ENCODE measurements around the gene PMP22. TPM values are rescaled to one million over a fixed set of nuclear protein-coding genes. Genes with fewer than 3 reads are reported as not detected.
"Not testable (repeated sequence)": the region's sequence is repeated elsewhere in the genome, so short reads cannot be mapped to it uniquely, and the experiment has no call there.

The PMP22 gene
- polyA plus RNA-seq, 6 donors from 2014 or later: not detected

DNA sequence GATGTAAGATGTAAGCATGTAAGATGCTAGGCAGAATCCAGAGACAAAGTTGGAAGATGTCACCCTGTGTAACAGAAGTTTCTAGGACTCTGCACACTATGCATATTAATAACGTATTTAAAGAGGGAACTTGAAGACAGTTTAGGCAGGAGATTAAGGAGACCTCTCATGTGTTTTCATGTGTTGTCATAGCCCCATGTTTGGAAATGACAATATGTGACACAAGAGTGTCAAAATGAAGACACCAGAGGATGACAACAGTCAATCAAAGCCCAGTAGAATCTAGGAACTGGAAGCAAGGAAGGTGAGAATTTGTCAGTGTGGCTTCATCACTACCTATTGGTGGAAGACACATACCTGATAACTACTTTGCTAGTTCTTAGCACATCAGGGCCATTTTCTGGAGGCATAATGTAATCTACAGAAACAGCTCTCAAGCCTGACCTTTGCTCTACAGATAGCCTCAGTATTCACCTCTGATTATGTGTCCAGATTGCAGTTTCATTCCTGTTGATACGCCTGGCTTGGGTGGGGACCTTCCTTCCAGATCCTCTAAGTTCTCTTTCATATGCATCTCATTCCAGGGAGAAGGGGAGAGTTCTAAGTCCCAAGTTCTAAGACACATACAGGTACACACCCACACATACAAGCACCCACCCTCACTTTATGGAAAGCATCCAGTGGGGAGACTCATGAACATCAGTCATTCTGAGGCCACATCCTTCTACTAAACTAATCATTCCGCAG is 26.3 kb downstream of the PMP22 start:
- no peaks in the 10 kb centered on the region for H3K4me1 Mint-ChIP-seq
- ATAC-seq (ENCODE audit: low read depth in 2 of 2) (no peak), DNase-seq (no peak)
- H3K27me3 Mint-ChIP-seq: peaks cover 8 to 21% (median 17%) of the 10 kb centered on the region in 3 donors
- peaks cover 0 to 10% (median 4%) of the 10 kb centered on the region in 7 donors for H3K9me3 Mint-ChIP-seq
- H3K4me3 Mint-ChIP-seq: no peak overlapping the region
- H3K27ac Mint-ChIP-seq: no peak overlapping the region
- H3K36me3 Mint-ChIP-seq: no peaks in the 10 kb centered on the region

DNA sequence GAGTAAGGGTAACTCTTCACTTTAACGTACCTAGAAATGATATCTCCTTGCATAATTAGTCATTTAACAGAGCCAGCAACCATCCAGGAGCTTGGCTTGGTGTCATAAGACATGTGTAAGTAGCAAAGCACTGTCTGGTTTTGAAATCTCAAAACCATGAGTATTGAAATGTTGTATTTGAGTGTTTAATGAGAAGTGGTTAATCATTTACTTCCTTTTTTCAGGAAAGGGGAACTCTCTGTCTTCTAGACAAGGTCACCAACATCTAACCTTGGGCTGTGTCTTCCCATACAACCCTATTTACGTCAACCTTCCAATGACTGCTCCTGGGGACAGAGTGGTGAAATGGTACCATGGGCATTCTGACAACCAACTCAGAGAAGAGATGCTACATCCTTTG is 27.1 kb downstream of the PMP22 start:
- Mint-ChIP-seq H3K9me3 (peaks cover 0 to 9% (median 4%) of the 10 kb centered on the region in 7 donors), H3K4me3 (no peak overlapping the region), H3K4me1 (no peaks in the 10 kb centered on the region), H3K27ac (no peak overlapping the region), H3K36me3 (no peaks in the 10 kb centered on the region), H3K27me3 (peaks cover 8 to 21% (median 17%) of the 10 kb centered on the region in 3 donors)
- DNase-seq (no peak), ATAC-seq (ENCODE audit: low read depth in 2 of 2) (no peak)

DNA sequence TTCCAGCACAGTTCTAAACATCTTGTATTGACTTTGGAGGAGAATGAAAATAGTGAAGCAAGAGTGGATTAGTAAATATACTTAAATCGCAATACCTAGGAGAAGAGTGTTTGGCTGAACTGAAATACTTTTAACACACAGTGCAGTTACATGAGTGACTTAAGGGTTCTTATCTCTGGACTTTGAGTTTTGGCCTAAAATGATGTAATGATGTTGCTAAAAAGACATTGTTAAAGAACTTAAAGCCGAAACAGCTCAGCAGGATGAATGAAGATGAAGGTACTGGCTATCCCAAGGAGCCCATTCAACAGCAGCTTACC is 28.1 kb downstream of the PMP22 start:
- DNase-seq: no peak
- Mint-ChIP-seq H3K27me3 (peaks cover 12 to 21% (median 17%) of the 10 kb centered on the region in 3 donors), H3K36me3 (no peaks in the 10 kb centered on the region), H3K27ac (no peak overlapping the region), H3K4me3 (no peak overlapping the region), H3K9me3 (no peaks in the 10 kb centered on the region), H3K4me1 (no peaks in the 10 kb centered on the region)
- no peak for ATAC-seq (ENCODE audit: low read depth in 2 of 2)

DNA sequence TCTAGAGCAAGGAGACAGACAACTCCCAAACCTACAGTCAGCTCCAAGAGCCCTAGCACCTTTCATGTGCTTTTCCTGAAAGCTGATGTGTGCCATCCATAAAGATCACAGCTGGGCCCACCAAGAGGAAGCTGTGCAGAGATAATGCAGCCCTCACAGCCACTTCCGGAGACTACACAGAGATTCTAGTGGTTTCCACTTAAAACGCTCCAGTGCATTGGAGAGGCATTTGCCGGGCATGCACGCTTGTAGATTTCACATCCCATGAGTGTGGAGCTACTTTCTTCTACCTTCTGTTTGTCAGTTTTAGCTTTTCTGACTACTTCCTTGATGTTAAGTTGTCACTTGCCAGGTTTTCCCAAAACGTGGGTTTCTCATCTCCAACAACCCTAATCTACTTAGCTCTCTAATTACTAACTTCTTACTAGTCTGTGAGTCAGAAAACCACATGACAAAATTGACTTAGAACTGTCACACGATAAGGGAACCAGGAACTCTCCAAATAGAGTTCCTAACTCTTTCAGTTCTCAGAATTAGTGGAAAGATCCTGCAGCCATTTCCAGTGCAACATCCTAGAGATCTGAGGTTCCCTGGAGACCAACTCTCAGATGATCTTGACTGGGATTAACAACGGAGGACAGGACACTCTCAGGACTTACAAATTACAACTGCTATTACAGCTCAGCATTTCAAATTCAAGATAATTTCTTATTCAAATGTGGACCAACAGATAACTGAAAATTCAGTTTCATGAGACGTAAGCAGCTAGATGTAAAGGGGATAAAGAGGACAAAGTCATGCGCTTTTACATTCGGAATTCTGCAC is 28.6 kb downstream of the PMP22 start:
- H3K9me3 Mint-ChIP-seq: no peaks in the 10 kb centered on the region
- no peak for DNase-seq
- no peak overlapping the region for H3K4me3 Mint-ChIP-seq
- no peak for ATAC-seq (ENCODE audit: low read depth in 2 of 2)
- no peaks in the 10 kb centered on the region for H3K4me1 Mint-ChIP-seq
- peaks cover 12 to 17% (median 17%) of the 10 kb centered on the region in 3 donors for H3K27me3 Mint-ChIP-seq
- no peaks in the 10 kb centered on the region for H3K36me3 Mint-ChIP-seq
- no peak overlapping the region for H3K27ac Mint-ChIP-seq

DNA sequence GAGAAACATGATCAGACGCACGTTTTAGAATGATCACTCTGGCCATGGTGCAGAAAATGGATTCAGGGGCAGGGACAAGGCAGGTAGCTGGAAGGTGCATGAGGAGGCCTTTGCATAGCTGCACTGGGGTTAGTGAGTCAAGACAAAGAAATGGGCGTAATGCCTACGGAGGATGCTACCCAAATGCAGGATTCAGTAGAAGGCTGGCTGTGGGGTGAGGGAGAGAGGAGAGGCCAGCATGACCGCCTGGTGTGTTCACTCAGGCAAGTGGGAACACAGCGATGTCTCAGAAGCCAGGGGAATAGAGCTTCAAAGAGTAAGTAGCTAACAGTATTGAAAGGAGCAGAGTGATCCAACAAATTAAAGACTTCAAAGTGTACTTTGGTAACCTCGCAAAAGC is 31.2 kb downstream of the PMP22 start:
- H3K36me3 Mint-ChIP-seq: no peaks in the 10 kb centered on the region
- no peak overlapping the region for H3K4me3 Mint-ChIP-seq
- H3K9me3 Mint-ChIP-seq: no peaks in the 10 kb centered on the region
- H3K4me1 Mint-ChIP-seq: no peaks in the 10 kb centered on the region
- no peak overlapping the region for H3K27ac Mint-ChIP-seq
- H3K27me3 Mint-ChIP-seq: peaks cover 9 to 19% (median 12%) of the 10 kb centered on the region in 3 donors
- DNase-seq (no peak), ATAC-seq (ENCODE audit: low read depth in 2 of 2) (no peak)

DNA sequence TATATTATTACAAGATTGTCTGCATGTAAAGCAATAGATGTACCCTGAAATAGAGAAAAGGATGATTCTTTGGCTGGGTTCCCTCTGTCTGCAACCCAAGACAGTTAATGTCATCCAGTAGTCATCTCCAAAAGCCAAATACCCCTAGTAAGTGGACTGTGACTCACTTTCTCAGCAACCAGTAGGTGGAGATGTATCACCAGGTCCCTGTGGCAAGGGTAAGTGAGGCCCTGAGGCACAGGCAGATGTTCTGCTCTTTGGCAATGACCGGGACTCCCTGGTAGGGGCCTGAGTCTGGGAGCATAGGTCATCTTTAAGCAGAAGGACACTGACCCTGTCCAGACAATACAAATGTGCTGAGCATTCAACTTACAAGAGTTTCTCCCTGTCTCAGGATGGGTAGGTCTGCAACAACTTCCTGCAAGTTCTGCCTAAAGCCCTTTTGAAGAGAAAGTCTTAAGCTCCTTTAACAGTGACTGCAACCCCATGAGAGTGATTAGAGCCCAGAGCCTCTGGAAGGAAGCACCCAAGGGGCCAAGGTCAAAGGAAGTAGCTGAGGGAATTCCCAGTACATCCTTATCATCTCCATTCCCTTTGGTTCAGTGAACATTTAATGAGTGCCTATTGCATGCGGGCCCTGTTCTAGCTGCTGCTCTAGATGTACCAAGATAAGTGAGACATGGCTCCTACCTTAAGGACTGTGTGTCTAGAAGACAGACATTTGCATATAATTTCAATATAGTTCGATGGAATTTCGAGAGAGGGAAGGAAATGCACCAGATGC is 31.9 kb downstream of the PMP22 start:
- Mint-ChIP-seq H3K9me3 (no peaks in the 10 kb centered on the region), H3K4me1 (no peaks in the 10 kb centered on the region), H3K4me3 (no peak overlapping the region), H3K27ac (no peak overlapping the region), H3K27me3 (peaks cover 2 to 14% (median 6%) of the 10 kb centered on the region in 3 donors), H3K36me3 (no peaks in the 10 kb centered on the region)
- no peak for DNase-seq
- no peak for ATAC-seq (ENCODE audit: low read depth in 2 of 2)

DNA sequence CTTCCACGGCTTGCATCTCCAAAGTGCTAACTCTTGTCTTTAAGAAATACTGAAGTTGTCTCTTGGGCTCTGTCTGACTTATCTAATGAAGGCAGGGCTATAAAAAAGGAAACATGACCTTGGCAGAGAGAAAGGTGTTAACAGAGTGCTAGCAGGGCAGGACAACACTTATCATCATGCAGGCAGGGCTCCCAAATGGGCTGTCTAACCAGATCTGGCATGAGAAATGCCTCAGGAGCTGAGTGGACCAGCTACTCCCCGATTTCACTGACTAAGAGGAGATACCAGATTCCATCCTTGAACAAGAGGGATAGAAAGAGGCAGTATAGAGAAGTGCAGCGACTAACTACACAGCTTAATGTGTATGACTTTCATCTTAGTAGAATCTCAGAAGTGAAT is 32.6 kb downstream of the PMP22 start:
- H3K27me3 Mint-ChIP-seq: peaks cover 0 to 13% (median 3%) of the 10 kb centered on the region in 3 donors
- no peak overlapping the region for H3K4me3 Mint-ChIP-seq
- no peaks in the 10 kb centered on the region for H3K9me3 Mint-ChIP-seq
- no peak for DNase-seq
- H3K36me3 Mint-ChIP-seq: no peaks in the 10 kb centered on the region
- no peak overlapping the region for H3K27ac Mint-ChIP-seq
- H3K4me1 Mint-ChIP-seq: no peaks in the 10 kb centered on the region
- ATAC-seq (ENCODE audit: low read depth in 2 of 2): no peak

DNA sequence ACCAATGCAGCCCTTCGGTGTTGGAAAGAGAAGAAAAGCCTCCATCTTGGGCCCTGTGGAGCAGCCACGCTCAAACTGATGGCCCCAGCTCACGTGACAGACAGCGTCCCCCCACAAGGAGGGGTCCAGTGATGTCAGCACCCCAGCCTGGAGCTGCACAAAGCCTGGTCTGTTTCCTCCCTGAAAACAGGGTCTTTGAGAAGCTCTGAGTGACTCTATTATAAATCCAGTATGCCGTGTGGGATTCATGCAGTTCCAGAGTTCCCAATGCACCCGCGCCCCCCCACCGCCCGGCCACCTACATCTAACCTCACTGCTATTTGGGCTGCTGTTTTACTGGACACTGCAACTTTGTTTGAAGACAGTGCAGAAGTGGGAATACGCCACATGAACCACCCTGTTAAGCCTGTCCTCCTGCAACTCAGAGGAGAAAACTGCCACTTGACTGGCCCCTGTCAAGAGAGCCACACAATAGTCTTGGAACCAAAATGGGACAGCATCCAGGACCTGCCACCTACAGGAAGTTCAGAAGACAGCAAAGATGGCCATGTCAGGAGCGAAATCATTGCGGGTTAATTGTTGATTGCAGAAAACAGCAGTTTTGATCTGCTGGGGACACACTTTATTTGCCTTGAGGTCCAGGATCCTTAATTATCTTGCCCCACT is 33.1 kb downstream of the PMP22 start:
- Mint-ChIP-seq H3K9me3 (no peaks in the 10 kb centered on the region), H3K27me3 (peaks cover 0 to 13% (median 3%) of the 10 kb centered on the region in 3 donors), H3K36me3 (no peaks in the 10 kb centered on the region), H3K4me1 (no peaks in the 10 kb centered on the region), H3K27ac (no peak overlapping the region), H3K4me3 (no peak overlapping the region)
- DNase-seq: no peak
- no peak for ATAC-seq (ENCODE audit: low read depth in 2 of 2)

DNA sequence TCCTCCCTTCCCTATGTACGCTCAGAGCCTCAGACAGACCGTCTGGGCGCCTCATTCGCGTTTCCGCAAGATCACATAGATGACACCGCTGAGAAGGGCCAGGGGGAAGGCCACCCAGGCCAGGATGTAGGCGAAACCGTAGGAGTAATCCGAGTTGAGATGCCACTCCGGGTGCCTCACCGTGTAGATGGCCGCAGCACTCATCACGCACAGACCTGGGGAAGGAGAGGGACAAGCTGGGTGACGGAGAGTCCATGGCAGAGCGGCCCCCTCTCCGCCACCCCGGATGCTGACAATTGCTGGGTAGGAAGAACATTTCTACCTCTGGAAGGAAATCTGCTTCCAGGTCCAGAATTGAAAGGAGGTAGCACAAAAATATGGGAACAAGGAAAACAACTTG is 34.3 kb downstream of the PMP22 start:
- no peak overlapping the region for H3K4me3 Mint-ChIP-seq
- H3K27me3 Mint-ChIP-seq: peaks cover 0 to 8% (median 3%) of the 10 kb centered on the region in 3 donors
- ATAC-seq (ENCODE audit: low read depth in 2 of 2) (no peak), DNase-seq (no peak)
- H3K9me3 Mint-ChIP-seq: no peaks in the 10 kb centered on the region
- H3K4me1 Mint-ChIP-seq: no peaks in the 10 kb centered on the region
- H3K36me3 Mint-ChIP-seq: no peaks in the 10 kb centered on the region
- H3K27ac Mint-ChIP-seq: no peak overlapping the region

DNA sequence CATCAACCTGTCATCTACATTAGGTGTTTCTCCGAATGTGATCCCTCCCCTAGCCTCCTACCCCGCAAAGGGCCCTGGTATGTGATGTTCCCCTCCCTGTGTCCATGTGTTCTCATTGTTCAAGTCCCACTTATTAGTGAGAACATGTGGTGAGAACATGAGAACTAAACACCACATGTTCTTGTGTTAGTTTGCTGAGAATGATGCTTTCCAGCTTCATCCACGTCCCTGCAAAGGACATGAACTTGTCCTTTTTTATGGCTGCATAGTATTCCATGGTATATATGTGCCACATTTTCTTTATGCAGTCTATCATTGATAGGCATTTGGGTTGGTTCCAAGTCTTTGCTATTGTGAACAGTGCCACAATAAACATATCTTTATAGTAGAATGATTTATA is 43.3 kb downstream of the PMP22 start:
- not testable (repeated sequence) for ATAC-seq (ENCODE audit: low read depth in 2 of 2); H3K4me3 Mint-ChIP-seq; H3K9me3 Mint-ChIP-seq; H3K4me1 Mint-ChIP-seq; H3K36me3 Mint-ChIP-seq; H3K27ac Mint-ChIP-seq; H3K27me3 Mint-ChIP-seq; DNase-seq

DNA sequence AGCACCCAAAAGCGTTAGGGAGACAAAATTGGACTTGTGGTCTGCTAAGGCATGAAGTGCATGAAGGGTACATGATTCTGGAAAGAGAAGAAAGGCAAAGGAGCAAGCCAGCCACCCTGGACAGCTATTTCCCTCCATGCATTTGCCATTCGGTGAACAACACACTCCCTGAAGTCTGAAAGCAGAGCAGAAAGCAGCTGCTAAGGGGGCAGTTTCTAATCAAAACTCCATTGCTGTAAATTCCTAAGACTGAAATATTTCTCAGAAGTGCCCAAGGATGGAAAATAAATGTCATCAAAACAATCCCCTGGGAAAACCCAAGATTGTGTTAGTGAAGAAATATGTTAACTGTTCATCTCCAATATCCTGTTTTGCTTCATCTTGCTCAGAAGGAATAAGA is 44.3 kb downstream of the PMP22 start:
- H3K27me3 Mint-ChIP-seq: no peaks in the 10 kb centered on the region
- H3K27ac Mint-ChIP-seq: no peak overlapping the region
- no peaks in the 10 kb centered on the region for H3K4me1 Mint-ChIP-seq
- H3K4me3 Mint-ChIP-seq: peak overlapping the region in 1 of 8 donors; percentile 16
- DNase-seq: no peak
- no peak for ATAC-seq (ENCODE audit: low read depth in 2 of 2)
- H3K9me3 Mint-ChIP-seq: peaks cover 0 to 8% (median 0%) of the 10 kb centered on the region in 7 donors
- no peaks in the 10 kb centered on the region for H3K36me3 Mint-ChIP-seq

DNA sequence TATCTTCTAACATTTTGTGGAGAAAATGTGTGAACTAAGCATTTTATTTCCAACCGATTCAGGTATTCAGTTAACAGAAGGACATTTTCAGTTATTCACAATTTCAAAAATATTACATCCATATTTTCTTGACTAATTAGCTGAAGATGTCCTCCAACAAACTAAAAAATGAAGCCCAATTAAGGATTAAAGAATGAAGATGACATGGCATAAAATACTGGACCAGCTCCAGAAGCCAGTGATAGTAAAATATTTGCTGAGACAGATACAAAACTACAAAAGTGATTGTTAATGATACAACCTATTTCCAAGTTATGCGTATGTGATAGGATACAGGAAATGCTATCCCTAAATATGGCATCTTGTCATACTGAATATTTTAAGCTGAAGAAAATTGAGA is 48.6 kb downstream of the PMP22 start:
- no peaks in the 10 kb centered on the region for H3K9me3 Mint-ChIP-seq
- H3K27ac Mint-ChIP-seq: no peak overlapping the region
- H3K4me3 Mint-ChIP-seq: no peak overlapping the region
- H3K36me3 Mint-ChIP-seq: no peaks in the 10 kb centered on the region
- no peak for DNase-seq
- H3K27me3 Mint-ChIP-seq: peaks cover 5 to 10% (median 10%) of the 10 kb centered on the region in 3 donors
- no peak for ATAC-seq (ENCODE audit: low read depth in 2 of 2)
- H3K4me1 Mint-ChIP-seq: no peaks in the 10 kb centered on the region

DNA sequence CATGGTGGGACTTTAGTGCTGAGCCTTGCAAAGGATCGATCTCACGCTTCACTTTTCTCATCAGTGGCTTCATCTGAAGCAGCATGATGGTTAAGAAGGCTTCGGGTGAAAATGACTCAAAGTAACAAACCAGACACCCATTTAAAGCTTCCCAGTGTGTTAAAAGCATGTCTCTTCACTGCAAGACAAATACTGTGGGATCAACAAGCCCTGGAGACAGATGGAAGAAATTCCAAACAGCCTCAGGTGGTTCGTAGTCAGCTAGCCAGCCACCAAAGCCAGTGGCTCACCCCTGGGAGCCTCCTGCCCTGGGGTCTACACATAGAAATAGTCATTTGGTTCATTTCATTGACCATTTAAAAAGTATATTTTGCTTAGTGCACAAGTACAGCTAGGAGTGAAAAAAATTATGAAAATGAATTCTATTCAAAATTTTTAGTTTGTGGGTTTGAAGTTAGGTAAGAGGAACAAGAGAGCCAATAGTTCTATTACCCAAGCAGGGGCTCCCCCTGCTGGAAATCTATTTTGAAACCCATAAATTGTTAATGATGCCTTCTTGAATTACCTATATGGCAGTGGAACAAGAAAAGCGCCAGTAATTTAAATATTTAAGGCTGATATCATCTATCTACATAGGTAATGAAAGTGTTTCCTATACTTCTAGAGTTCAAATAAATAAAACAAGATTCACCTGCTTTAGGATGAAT is 51.6 kb downstream of the PMP22 start:
- no peaks in the 10 kb centered on the region for H3K4me1 Mint-ChIP-seq
- ATAC-seq (ENCODE audit: low read depth in 2 of 2) (no peak), DNase-seq (no peak)
- peaks cover 10 to 12% (median 10%) of the 10 kb centered on the region in 3 donors for H3K27me3 Mint-ChIP-seq
- H3K36me3 Mint-ChIP-seq: no peaks in the 10 kb centered on the region
- no peak overlapping the region for H3K4me3 Mint-ChIP-seq
- no peak overlapping the region for H3K27ac Mint-ChIP-seq
- H3K9me3 Mint-ChIP-seq: no peaks in the 10 kb centered on the region
